HepG2 (cell line): ENCODE data around the gene P3H3. TPM values are rescaled to one million over a fixed set of nuclear protein-coding genes. Genes with fewer than 3 reads are reported as not detected.

Experiments used
- NCOR1 ChIP-seq: fragments of 200-600 bp; sonication (generic); IDR thresholded peaks from 2 replicates; pipeline ENCODE4 v1.7.0; 2017; ENCODE audit warnings: antibody characterized with exemption, low read length, borderline replicate concordance
- NPAS2 ChIP-seq: sonication (generic); formaldehyde crosslinking; IDR thresholded peaks from 2 replicates; pipeline ENCODE4 v1.8.0; 2022; ENCODE audit warnings: mild to moderate bottlenecking, missing genetic modification reagents, borderline replicate concordance
- SIX1 ChIP-seq: sonication (generic); formaldehyde crosslinking; IDR thresholded peaks from 2 replicates; pipeline ENCODE4 v1.4.0; 2020; ENCODE audit warnings: missing genetic modification reagents, borderline replicate concordance
- ZFP1 ChIP-seq: IDR thresholded peaks from 2 replicates; pipeline ENCODE4 v1.6.1; 2016
- ZMYM4 ChIP-seq: sonication (generic); formaldehyde crosslinking; IDR thresholded peaks from 2 replicates; pipeline ENCODE4 v1.8.1; 2023; ENCODE audit warnings: mild to moderate bottlenecking, missing genetic modification reagents
- ZNF329 ChIP-seq: sonication (generic); formaldehyde crosslinking; IDR thresholded peaks from 2 replicates; pipeline ENCODE4 v1.9.0; 2021; ENCODE audit warnings: low read depth, mild to moderate bottlenecking, missing genetic modification reagents
- ZNF430 ChIP-seq: sonication (generic); formaldehyde crosslinking; IDR thresholded peaks from 2 replicates; pipeline ENCODE4 v1.9.0; 2021; ENCODE audit warnings: mild to moderate bottlenecking, missing genetic modification reagents
- polyA plus RNA-seq, 8 experiments: library from polyadenylated mRNA; depleted of rRNA in 3 of 8; stranded (reverse) in 7 of 8; unstranded in 1 of 8; fragments of >200 nt; fragmentation: Illumina TruSeq in 4 of 8; extraction: Trizol in 4 of 8; gene quantifications; 2 replicates each; pipeline versions ENCODE4 v1.2.1 to v1.2.3, GENCODE V29; 2011 to 2016; ENCODE audit warnings: low read depth in 4 of 8, missing spikeins in 1 of 8, mixed read lengths in 1 of 8; ENCODE audit not compliant: insufficient read depth in 1 of 8
- total RNA-seq, 5 experiments: library from RNA; depleted of rRNA; stranded (reverse); fragments of >200 nt; fragmentation: Illumina TruSeq; extraction: Trizol; gene quantifications; 2 replicates each; pipeline ENCODE4 v1.2.3, GENCODE V29; 2016; ENCODE audit warnings: low read depth in 1 of 5
- TF ChIP-seq, protein P1 (sequence below): sonication (generic); formaldehyde crosslinking; IDR thresholded peaks from 2 replicates; pipeline ENCODE4 v1.4.0; 2020; ENCODE audit warnings: mild to moderate bottlenecking, low read depth, missing genetic modification reagents
- TF ChIP-seq, protein P2 (sequence below), 2 experiments: fragments of 450-650 bp in 1 of 2; sonication (generic) in 1 of 2; formaldehyde crosslinking in 1 of 2; IDR thresholded peaks; 2 replicates each; pipeline versions ENCODE4 v1.6.1 to v1.8.0; 2016 to 2022; ENCODE audit warnings: antibody characterized with exemption in 1 of 2, mild to moderate bottlenecking in 1 of 2, missing genetic modification reagents in 1 of 2
- TF ChIP-seq, protein P3 (sequence below): sonication (generic); formaldehyde crosslinking; IDR thresholded peaks from 2 replicates; pipeline ENCODE4 v1.4.0; 2020; ENCODE audit warnings: mild to moderate bottlenecking, missing genetic modification reagents
- TF ChIP-seq, protein P4 (sequence below): sonication (generic); formaldehyde crosslinking; IDR thresholded peaks from 2 replicates; pipeline ENCODE4 v1.4.0; 2020; ENCODE audit warnings: missing genetic modification reagents

P3H3 gene
- total and polyA plus RNA-seq, 2 of the 13 experiments (the other 11 are each of a cell fraction or from before 2014, with no cell fraction given), result 20.1 to 20.5 TPM

DNA sequence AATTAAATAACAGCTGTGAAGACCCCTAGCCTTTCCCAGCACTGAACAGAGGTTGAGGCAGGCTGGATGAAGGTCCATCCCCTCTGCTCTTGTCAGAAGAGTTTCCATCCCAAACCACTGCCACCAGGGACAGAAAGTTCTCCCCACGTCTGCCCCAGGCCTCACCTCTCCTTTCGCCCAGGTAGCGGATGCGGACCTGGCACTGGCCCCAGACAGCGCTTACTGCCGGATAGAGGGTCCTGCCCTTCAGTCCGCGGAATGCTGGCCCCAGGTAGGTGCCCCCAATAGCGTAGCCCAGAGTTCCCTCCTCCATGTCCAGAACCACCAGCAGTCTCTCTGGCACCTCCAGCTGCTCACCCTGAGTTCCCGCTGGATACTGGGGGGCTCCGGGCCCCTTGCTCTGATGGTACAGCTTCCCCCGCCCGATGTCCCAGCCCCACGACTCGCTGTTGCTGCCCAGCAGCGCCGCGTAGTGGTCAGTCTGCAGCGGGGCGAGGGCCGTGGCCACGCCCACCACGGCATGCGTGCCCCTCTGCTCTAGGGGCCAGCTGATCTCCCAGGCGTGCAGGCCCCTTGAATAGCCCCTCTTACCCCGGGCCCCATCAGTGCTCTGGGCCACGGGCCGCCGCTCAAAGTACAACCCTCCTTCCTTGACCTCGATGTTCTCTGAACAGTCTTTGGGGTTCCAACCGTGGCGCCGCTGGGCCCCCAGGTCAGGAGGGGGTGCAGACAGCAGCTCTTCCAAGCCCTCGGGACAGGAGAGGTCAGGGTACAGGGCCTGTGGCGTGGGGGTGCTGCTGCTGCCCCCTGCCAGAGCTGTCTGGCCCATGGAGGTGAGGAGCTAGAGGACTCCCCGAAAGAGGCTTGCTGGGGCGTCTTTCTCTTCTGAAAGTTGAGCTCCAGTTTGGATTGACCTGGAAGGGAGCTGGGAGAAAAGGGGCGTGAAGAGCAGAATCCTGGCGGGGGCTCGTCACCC is 44.2 kb downstream of the P3H3 start (continued):
- no peak for TF ChIP-seq SIX1 (CRISPR knock-in tag)
- TF ChIP-seq, protein P1, sequence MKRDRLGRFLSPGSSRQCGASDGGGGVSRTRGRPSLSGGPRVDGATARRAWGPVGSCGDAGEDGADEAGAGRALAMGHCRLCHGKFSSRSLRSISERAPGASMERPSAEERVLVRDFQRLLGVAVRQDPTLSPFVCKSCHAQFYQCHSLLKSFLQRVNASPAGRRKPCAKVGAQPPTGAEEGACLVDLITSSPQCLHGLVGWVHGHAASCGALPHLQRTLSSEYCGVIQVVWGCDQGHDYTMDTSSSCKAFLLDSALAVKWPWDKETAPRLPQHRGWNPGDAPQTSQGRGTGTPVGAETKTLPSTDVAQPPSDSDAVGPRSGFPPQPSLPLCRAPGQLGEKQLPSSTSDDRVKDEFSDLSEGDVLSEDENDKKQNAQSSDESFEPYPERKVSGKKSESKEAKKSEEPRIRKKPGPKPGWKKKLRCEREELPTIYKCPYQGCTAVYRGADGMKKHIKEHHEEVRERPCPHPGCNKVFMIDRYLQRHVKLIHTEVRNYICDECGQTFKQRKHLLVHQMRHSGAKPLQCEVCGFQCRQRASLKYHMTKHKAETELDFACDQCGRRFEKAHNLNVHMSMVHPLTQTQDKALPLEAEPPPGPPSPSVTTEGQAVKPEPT (CRISPR knock-in tag), result no peak
- no peak; the same call in 1 of the 2 replicates for TF ChIP-seq ZMYM4
- TF ChIP-seq NCOR1, result no peak
- TF ChIP-seq, protein P2, sequence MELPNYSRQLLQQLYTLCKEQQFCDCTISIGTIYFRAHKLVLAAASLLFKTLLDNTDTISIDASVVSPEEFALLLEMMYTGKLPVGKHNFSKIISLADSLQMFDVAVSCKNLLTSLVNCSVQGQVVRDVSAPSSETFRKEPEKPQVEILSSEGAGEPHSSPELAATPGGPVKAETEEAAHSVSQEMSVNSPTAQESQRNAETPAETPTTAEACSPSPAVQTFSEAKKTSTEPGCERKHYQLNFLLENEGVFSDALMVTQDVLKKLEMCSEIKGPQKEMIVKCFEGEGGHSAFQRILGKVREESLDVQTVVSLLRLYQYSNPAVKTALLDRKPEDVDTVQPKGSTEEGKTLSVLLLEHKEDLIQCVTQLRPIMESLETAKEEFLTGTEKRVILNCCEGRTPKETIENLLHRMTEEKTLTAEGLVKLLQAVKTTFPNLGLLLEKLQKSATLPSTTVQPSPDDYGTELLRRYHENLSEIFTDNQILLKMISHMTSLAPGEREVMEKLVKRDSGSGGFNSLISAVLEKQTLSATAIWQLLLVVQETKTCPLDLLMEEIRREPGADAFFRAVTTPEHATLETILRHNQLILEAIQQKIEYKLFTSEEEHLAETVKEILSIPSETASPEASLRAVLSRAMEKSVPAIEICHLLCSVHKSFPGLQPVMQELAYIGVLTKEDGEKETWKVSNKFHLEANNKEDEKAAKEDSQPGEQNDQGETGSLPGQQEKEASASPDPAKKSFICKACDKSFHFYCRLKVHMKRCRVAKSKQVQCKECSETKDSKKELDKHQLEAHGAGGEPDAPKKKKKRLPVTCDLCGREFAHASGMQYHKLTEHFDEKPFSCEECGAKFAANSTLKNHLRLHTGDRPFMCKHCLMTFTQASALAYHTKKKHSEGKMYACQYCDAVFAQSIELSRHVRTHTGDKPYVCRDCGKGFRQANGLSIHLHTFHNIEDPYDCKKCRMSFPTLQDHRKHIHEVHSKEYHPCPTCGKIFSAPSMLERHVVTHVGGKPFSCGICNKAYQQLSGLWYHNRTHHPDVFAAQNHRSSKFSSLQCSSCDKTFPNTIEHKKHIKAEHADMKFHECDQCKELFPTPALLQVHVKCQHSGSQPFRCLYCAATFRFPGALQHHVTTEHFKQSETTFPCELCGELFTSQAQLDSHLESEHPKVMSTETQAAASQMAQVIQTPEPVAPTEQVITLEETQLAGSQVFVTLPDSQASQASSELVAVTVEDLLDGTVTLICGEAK (IDR thresholded peaks at IDR 0.05), result no peak
- TF ChIP-seq, protein P2 (CRISPR knock-in tag; IDR thresholded peaks at IDR 0.05), result peak; percentile 45; the same call in 1 of the 2 replicates
- TF ChIP-seq, protein P3, sequence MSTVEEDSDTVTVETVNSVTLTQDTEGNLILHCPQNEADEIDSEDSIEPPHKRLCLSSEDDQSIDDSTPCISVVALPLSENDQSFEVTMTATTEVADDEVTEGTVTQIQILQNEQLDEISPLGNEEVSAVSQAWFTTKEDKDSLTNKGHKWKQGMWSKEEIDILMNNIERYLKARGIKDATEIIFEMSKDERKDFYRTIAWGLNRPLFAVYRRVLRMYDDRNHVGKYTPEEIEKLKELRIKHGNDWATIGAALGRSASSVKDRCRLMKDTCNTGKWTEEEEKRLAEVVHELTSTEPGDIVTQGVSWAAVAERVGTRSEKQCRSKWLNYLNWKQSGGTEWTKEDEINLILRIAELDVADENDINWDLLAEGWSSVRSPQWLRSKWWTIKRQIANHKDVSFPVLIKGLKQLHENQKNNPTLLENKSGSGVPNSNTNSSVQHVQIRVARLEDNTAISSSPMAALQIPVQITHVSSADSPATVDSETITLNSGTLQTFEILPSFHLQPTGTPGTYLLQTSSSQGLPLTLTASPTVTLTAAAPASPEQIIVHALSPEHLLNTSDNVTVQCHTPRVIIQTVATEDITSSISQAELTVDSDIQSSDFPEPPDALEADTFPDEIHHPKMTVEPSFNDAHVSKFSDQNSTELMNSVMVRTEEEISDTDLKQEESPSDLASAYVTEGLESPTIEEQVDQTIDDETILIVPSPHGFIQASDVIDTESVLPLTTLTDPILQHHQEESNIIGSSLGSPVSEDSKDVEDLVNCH (CRISPR knock-in tag), result 0 out of 2 replicates have a peak, but pooled peaks have one; percentile 64
- no peak; the same call in 1 of the 2 replicates for TF ChIP-seq ZNF430 (CRISPR knock-in tag)
- TF ChIP-seq NPAS2, result no peak
- no peak for TF ChIP-seq ZFP1 (CRISPR knock-in tag)
- no peak; the same call in 1 of the 2 replicates for TF ChIP-seq ZNF329 (CRISPR knock-in tag)
- TF ChIP-seq, protein P4, sequence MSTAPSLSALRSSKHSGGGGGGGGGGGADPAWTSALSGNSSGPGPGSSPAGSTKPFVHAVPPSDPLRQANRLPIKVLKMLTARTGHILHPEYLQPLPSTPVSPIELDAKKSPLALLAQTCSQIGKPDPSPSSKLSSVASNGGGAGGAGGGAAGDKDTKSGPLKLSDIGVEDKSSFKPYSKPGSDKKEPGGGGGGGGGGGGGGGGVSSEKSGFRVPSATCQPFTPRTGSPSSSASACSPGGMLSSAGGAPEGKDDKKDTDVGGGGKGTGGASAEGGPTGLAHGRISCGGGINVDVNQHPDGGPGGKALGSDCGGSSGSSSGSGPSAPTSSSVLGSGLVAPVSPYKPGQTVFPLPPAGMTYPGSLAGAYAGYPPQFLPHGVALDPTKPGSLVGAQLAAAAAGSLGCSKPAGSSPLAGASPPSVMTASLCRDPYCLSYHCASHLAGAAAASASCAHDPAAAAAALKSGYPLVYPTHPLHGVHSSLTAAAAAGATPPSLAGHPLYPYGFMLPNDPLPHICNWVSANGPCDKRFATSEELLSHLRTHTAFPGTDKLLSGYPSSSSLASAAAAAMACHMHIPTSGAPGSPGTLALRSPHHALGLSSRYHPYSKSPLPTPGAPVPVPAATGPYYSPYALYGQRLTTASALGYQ (CRISPR knock-in tag), result peak; percentile 42; the same call in 1 of the 2 replicates
